Motor neuron (in vitro differentiated cells): ENCODE data around the gene HSPD1. TPM values are rescaled to one million over a fixed set of nuclear protein-coding genes. Genes with fewer than 3 reads are reported as not detected.
"Not testable (repeated sequence)": the region's sequence is repeated elsewhere in the genome, so short reads cannot be mapped to it uniquely, and the experiment has no call there.

ENCODE experiments used
- ATAC-seq, 8 experiments: fragments of 200-7000 bp; cut with Tn5 transposase; replicated peaks in 6 of 8; 2 replicates each; pipeline ENCODE4 v1.8.0; 2021; ENCODE audit warnings: mild to moderate bottlenecking in 8 of 8, moderate library complexity in 8 of 8
- H3K27ac ChIP-seq, 2 donors: fragments of 250-450 bp; sonication (Bioruptor Pico); 2 replicates each; pipeline ENCODE4 v1.9.0; 2021; ENCODE audit warnings: antibody characterized with exemption in 2 of 2, mild to moderate bottlenecking in 2 of 2, moderate library complexity in 1 of 2
- H3K4me1 ChIP-seq, 2 donors: fragments of 250-450 bp; sonication (Bioruptor Pico); replicated peaks in 1 of 2; 2 replicates each; pipeline ENCODE4 v1.6.1; 2021; ENCODE audit warnings: antibody characterized with exemption in 2 of 2, mild to moderate bottlenecking in 2 of 2, moderate library complexity in 1 of 2
- H3K4me3 ChIP-seq, 5 donors: fragments of 250-450 bp; sonication (Bioruptor Pico); 2 replicates each; pipeline ENCODE4 v1.9.0; 2021; ENCODE audit warnings: antibody characterized with exemption in 5 of 5, mild to moderate bottlenecking in 5 of 5, moderate library complexity in 4 of 5
- WGBS, 10 experiments: fragments of 450-650 bp; shearing (Covaris generic); methylation state at CpG; one replicate each; pipeline ENCODE4 v1.0.0; 2022; 5-methylcytosine and 5-hydroxymethylcytosine counted together
- in situ Hi-C, 9 experiments: fragments of 400-800 bp; cut with MboI; loops; one replicate each; pipeline ENCODE4 v1.15.0; 2021; ENCODE audit warnings: low sequenced_read_pairs in 9 of 9, low pct_unique_long_range_greater_than_20kb in 2 of 9; ENCODE audit not compliant: unreplicated experiment in 9 of 9
- total RNA-seq, 8 experiments: library from RNA; unstranded; fragments of 300-600 nt; gene quantifications; 2 replicates each; pipeline versions ENCODE4 v1.2.3 to v1.2.4, GENCODE V29; 2022

HSPD1 gene
- total RNA-seq, 8 experiments from 2014 or later: 268 to 960 (median 288) TPM

DNA sequence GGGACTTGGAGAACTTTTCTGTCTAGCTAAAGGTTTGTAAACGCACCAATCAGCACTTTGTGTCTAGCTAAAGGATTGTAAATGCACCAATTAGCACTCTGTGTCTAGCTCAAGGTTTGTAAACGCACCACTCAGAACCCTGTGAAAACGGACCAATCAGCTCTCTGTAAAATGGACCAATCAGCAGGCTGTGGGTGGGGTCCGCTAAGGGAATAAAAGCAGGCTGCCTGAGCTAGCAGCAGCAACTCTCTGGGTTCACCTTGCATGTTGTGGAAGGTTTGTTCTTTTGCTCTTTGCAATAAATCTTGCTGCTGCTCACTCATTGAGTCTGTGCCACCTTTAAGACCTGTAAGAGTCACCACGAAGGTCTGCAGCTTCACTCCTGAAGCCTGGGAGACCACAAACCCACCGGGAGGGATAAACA lies 48.7 kb downstream of the HSPD1 start:
- ATAC-seq, H3K4me1 ChIP-seq, H3K4me3 ChIP-seq, H3K27ac ChIP-seq, in situ Hi-C loops: not testable (repeated sequence)
- WGBS, 10 experiments: 43 to 100% (median 72%) methylated on average over 1 to 4 of the region's 6 CpGs; no CpG with 5 or more reads in 5 of the 10 experiments

DNA sequence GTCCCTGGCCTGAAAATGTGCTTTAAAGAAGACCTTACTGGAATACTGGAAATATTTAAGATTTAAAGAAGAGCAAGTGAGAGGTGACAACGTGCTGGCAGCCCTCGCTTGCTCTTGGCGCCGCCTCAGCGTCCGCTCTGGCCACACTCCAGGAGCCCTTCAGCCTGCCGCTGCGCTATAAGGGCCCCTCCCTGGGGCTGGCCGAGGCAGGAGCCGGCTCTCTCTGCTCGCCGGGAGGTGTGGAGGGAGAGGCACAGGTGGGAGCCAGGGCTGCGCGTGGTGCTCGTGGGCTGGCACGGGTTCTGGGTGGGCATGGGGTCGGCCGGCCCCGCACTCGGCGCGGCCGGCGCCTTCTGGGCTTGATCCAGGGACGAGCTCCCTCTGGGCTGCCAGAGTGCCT lies 49.2 kb downstream of the HSPD1 start:
- in situ Hi-C loops: no loop called here
- H3K27ac ChIP-seq: no peak overlapping the region
- no peak for ATAC-seq
- H3K4me3 ChIP-seq: no peak overlapping the region
- H3K4me1 ChIP-seq: peaks cover 0 to 9% of the 10 kb centered on the region in 2 donors
- 83 to 100% methylated on average over 2 to 3 of the region's 25 CpGs; no CpG with 5 or more reads in 8 of the 10 experiments for WGBS, 10 experiments

DNA sequence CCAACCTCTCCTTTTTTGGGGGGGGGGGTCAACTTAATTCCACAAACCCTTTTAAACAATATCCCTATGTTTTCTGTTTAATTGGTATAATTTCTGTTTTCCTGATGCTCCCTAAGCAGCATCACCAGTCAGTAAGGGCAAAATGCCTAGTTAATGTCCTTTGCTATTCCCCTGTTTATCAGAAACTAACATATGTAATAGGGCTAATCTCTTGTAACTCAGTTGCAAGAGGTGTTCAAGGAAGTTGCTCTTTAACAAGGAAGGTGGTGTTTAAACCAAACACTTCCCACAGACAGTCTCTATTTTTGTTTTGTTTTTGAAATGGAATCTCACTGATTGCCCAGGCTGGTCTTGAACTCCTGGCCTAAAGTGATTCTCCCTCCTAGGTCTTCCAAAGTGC lies 52.8 kb downstream of the HSPD1 start:
- no peak for ATAC-seq
- Histone ChIP-seq H3K4me3 (no peak overlapping the region), H3K4me1 (no peaks in the 10 kb centered on the region), H3K27ac (no peak overlapping the region)
- in situ Hi-C loops: no loop called here

DNA sequence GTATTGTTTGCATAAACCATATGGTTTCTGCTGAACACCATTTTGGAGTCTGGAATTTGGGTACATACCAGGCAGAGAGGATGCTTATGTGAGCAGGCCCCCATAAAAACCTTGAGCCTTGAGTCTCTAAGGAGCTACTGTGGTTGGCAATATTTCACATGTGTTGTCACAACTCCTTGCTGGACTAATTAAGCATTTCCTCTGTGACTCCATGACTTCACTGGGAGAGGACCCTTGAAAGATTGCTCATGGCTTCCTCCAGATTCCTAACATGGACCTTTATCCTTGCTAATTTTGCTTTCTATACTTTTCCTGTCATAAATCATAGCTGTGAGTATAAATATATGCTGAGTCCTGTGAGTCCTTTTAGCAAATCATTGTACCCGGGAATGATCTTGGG lies 53.9 kb downstream of the HSPD1 start:
- Histone ChIP-seq H3K4me1 (no peaks in the 10 kb centered on the region), H3K4me3 (no peak overlapping the region), H3K27ac (no peak overlapping the region)
- peak in 2 of 8 experiments; percentile 15 to 20 for ATAC-seq
- WGBS, 10 experiments: 44 to 100% (median 80%) methylated on average over 1 of the region's 1 CpG; no CpG with 5 or more reads in 3 of the 10 experiments
- in situ Hi-C loops: no loop called here

DNA sequence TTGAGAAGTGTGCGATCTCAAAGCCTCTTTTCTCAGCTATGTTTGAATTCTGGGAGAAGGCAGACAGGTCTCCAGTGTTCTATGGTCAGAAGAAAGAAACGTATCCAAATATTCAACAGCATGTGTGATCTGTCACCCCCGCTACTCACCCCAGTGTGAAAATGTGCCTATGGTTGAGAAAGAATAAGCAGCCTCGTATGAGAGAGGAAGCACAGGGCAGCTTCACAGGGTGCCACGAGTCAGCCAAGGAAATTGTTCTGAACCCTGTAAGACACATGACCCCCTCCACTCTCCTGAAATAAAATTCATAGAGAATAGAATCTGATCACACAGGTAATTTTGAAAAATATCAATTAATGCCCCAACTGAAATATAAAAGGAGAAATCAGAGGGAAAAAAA lies 56.8 kb downstream of the HSPD1 start:
- H3K4me1 ChIP-seq: no peaks in the 10 kb centered on the region
- 0 to 81% (median 50%) methylated on average over 1 to 4 of the region's 5 CpGs; no CpG with 5 or more reads in 1 of the 10 experiments for whole genome bisulfite sequencing, 10 experiments
- in situ Hi-C loops: no loop called here
- no peak overlapping the region for H3K27ac ChIP-seq
- no peak overlapping the region for H3K4me3 ChIP-seq
- ATAC-seq: no peak

DNA sequence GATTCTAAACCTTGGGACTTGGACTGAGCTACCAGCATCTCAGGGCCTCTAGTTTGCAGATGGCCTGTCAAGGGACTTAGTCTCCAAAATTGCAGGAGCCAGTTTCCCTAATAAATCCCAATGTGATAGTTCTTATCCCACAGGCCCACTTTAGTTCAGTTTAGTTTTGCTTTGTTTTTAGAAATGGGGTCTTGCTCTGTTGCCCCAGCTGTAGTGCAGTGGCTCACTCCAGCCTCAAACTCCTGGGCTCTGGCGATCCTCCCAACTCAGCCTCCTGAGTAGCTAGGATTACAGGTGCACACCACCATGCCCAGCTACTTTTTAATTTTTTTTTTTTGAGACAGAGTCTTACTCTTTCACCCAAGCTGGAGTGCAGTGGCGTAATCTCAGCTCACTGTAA lies 62.3 kb downstream of the HSPD1 start:
- in situ Hi-C loops: no loop called here
- no peak for ATAC-seq
- H3K27ac ChIP-seq: no peak overlapping the region
- WGBS, 10 experiments: 90 to 100% (median 96%) methylated on average over 1 to 2 of the region's 2 CpGs; no CpG with 5 or more reads in 4 of the 10 experiments
- no peak overlapping the region for H3K4me3 ChIP-seq
- H3K4me1 ChIP-seq: peaks cover 9 to 14% of the 10 kb centered on the region in 2 donors

Other genes with a start within 250 kb of the HSPD1 start
- 10 to 100 TPM in 6 of 8 experiments, 1 to 10 TPM in 2; 3.4 to 28.8 (median 14.8) TPM for gene ANKRD44, start 189.1 kb downstream of the HSPD1 start, total RNA-seq
- gene SF3B1, start 64.8 kb downstream of the HSPD1 start, total RNA-seq: 100 to 1,000 TPM; 165 to 338 (median 223) TPM
- gene COQ10B, start 46.3 kb downstream of the HSPD1 start, total RNA-seq: 10 to 100 TPM; 11.4 to 66.0 (median 35.0) TPM
- 100 to 1,000 TPM; 149 to 561 (median 246) TPM for gene HSPE1, start 539 bp upstream of the HSPD1 start, total RNA-seq
- gene MOB4, start 16.2 kb upstream of the HSPD1 start, total RNA-seq: 10 to 100 TPM; 31.9 to 50.9 (median 43.7) TPM
- gene RFTN2, start 175.7 kb upstream of the HSPD1 start, total RNA-seq: 10 to 100 TPM in 1 of 8 experiments, 1 to 10 TPM in 4, under 1 TPM in 3; 0.63 to 22.7 (median 2.3) TPM
- 10 to 100 TPM in 3 of 8 experiments, 1 to 10 TPM in 5; 5.4 to 21.0 (median 8.4) TPM for gene MARS2, start 205.5 kb upstream of the HSPD1 start, total RNA-seq